AG09319 (cell line): ENCODE results near the gene C1orf141.
"Not testable (repeated sequence)": the region's sequence is repeated elsewhere in the genome, so short reads cannot be mapped to it uniquely, and the experiment has no call there.

Experiments
- DNase-seq: peaks from one replicate; pipeline ENCODE4 v3.0.0-alpha.2; 2010; ENCODE audit warnings: low read depth; ENCODE audit errors: extremely low read depth
- CTCF ChIP-seq: IDR thresholded peaks from 2 replicates; pipeline ENCODE4 v1.5.1; 2011; ENCODE audit warnings: low read depth, mild to moderate bottlenecking, inconsistent platforms, low read length, moderate library complexity

C1orf141 gene

GRCh38 chr1:67150931-67151330 is 16.2 kb upstream of the C1orf141 start:
- no peak for TF ChIP-seq CTCF
- no peak for DNase-seq

GRCh38 chr1:67149179-67149770 is 14.5 kb upstream of the C1orf141 start:
- peak; percentile 61 for DNase-seq
- peak; percentile 92 for TF ChIP-seq CTCF

- no peak for TF ChIP-seq CTCF
- DNase-seq = no peak
Observed at GRCh38 chr1:67148516-67149178, 13.9 kb upstream of the C1orf141 start.

GRCh38 chr1:67147973-67148372 is 13.2 kb upstream of the C1orf141 start:
- not testable (repeated sequence) for DNase-seq

GRCh38 chr1:67146539-67146938 is 11.8 kb upstream of the C1orf141 start:
- no peak for DNase-seq

GRCh38 chr1:67146101-67146500 is 11.3 kb upstream of the C1orf141 start:
- no peak for DNase-seq
- TF ChIP-seq CTCF = no peak

More at GRCh38 chr1:67146539-67146938, 11.8 kb upstream of the C1orf141 start:
- no peak for TF ChIP-seq CTCF

GRCh38 chr1:67144696-67145095 is 9.9 kb upstream of the C1orf141 start:
- peak; percentile 34 for TF ChIP-seq CTCF
- DNase-seq = no peak

- TF ChIP-seq CTCF = no peak
- DNase-seq = no peak
Observed at GRCh38 chr1:67143966-67144365, 9.2 kb upstream of the C1orf141 start.
